ENCODE data around the gene NXN. TPM values are rescaled to one million over a fixed set of nuclear protein-coding genes. Genes with fewer than 3 reads are reported as not detected.
"Not testable (repeated sequence)": the region's sequence is repeated elsewhere in the genome, so short reads cannot be mapped to it uniquely, and the experiment has no call there.

NXN gene
- total and polyA plus RNA-seq, 3 donors from 2014 or later: 22.9 to 26.0 (median 23.0) TPM

DNA sequence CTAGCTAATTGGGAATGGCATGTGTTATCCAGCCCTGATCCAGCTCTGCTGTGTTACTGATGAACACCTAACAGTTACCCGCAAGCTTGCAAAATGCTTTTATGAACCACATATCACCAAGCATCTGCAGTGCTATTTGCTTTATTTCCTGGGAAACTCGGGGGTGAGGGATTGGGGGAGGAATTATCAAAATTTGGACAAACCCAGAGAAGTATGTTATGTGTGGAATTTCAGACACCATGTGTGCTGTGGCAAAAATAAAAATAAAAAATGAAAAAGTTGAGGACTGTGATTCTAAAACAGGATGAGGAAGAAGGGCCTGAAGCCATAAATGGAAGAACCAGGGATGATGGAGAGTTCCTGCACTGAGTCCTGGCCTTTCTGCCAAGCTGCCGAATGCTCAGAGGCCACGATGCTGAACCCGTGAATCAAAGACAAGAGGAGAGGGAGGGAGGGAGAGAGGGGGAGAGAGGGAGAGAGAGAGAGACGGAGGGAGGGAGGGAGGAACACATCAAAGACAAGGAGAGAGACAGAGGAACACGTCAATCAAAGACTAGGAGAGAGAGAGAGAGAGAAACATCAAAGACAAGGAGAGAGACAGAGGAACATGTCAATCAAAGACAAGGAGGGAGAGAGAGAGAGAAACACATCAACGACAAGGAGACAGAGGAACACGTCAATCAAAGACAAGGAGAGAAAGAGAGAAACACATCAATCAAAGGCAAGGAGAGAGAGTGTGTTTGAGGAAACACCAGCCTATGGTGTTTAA is 107.6 kb downstream of the NXN start:
- Histone ChIP-seq H3K36me3 (ENCODE audit: low read depth, missing control alignments) (no peaks in the 10 kb centered on the region), H3K27me3 (no peaks in the 10 kb centered on the region), H3K9me3 (no peaks in the 10 kb centered on the region), H3K4me1 (no peaks in the 10 kb centered on the region), H3K27ac (no peak overlapping the region), H3K4me3 (no peak overlapping the region)
- TF ChIP-seq, protein P1, sequence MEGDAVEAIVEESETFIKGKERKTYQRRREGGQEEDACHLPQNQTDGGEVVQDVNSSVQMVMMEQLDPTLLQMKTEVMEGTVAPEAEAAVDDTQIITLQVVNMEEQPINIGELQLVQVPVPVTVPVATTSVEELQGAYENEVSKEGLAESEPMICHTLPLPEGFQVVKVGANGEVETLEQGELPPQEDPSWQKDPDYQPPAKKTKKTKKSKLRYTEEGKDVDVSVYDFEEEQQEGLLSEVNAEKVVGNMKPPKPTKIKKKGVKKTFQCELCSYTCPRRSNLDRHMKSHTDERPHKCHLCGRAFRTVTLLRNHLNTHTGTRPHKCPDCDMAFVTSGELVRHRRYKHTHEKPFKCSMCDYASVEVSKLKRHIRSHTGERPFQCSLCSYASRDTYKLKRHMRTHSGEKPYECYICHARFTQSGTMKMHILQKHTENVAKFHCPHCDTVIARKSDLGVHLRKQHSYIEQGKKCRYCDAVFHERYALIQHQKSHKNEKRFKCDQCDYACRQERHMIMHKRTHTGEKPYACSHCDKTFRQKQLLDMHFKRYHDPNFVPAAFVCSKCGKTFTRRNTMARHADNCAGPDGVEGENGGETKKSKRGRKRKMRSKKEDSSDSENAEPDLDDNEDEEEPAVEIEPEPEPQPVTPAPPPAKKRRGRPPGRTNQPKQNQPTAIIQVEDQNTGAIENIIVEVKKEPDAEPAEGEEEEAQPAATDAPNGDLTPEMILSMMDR (IDR thresholded peaks at IDR 0.05): no peak
- TF ChIP-seq POLR2A (IDR thresholded peaks at IDR 0.05): no peak
- WGBS, 2 donors: 76 to 78% methylated on average over 9 of the region's 9 CpGs
- intact Hi-C loops (cut with DNase I; ENCODE audit: low total_unique reads): loop anchor here (10.0 kb wide), 1 partner anchor 113 kb away; no protein-coding TSS in a partner anchor
- DNase-seq: no peak

DNA sequence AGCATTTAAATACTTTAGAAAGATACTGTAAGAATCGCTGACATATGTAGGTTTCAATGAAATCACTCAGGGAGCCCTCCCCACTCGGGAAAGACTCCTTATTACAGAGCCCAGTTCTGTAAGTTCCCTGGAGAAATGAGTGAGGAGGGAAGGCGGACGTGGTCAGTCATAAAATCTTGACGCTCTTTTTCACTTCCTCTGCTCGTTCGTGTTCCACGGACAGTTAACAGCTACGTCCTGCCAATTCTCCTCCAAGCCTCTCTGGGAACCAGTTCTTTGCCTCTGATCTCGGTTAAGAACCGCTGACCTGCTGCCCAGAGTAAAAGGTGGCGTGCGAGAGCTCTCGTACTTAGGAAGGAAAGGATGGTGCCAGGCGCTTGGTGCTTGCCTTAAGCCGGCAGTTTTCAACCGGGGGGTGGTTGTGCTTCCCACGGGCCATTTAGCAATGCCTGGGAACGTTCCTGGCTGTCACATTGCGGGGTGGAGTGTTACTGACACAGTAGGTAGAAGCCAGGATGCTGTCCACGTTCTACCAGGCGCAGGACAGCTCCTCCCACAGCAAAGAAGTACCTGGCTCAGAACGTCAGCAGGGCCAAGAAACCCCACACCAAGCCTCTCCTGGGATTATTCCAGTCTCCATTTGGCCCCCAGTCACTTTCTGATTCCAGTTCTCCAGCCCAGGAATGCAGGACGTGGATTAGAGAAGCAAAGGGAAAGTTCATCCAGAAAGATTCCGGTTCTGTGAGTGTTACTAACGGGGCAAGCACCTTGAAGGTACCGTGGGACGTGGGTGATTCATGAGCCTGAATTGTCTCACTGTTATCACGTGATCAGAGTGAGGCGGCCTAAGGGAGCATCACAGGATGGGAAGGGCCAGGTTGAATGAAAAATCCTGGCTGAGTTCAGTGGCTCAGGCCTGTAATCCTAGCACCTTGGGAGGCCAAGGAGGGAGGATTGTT is 109.7 kb downstream of the NXN start:
- H3K27ac ChIP-seq: peak overlapping the region; percentile 47 to 80
- no peaks in the 10 kb centered on the region for H3K9me3 ChIP-seq
- H3K4me1 ChIP-seq: no peaks in the 10 kb centered on the region
- no peaks in the 10 kb centered on the region for H3K27me3 ChIP-seq
- H3K36me3 ChIP-seq (ENCODE audit: low read depth, missing control alignments): no peaks in the 10 kb centered on the region
- TF ChIP-seq, protein P1 (IDR thresholded peaks at IDR 0.05): no peak
- TF ChIP-seq POLR2A (IDR thresholded peaks at IDR 0.05): no peak
- H3K4me3 ChIP-seq: no peak overlapping the region
- WGBS, 2 donors: 40 to 45% methylated on average over 30 of the region's 30 CpGs
- DNase-seq: no peak
- intact Hi-C loops (cut with DNase I; ENCODE audit: low total_unique reads): loop anchor here (10.0 kb wide), 1 partner anchor 115 kb away; no protein-coding TSS in a partner anchor

DNA sequence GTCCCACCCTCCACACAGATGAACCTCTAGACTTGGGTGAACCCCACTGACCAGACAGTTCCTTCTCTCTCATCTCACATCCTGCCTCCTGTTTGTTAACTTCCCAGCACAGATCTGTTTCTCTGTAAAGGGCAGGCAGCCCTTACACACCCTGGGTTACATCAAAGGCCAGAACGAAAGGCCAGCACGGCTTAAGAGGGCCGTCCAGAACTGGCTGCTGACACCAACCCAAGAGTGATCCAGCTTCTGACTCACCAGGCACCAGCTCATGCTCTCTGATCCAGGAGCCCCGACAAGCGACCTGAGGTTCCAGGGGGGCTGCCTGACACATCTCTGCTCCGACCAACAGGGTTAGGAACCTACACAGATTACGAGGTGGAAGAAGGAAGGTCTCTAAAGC is 110.5 kb downstream of the NXN start:
- H3K27ac ChIP-seq: peak overlapping the region; percentile 47 to 80
- H3K27me3 ChIP-seq: no peaks in the 10 kb centered on the region
- no peaks in the 10 kb centered on the region for H3K4me1 ChIP-seq
- no peaks in the 10 kb centered on the region for H3K9me3 ChIP-seq
- intact Hi-C loops (cut with DNase I; ENCODE audit: low total_unique reads): no loop called here
- peak; percentile 75 for DNase-seq
- TF ChIP-seq, protein P1 (IDR thresholded peaks at IDR 0.05): no peak
- TF ChIP-seq POLR2A (IDR thresholded peaks at IDR 0.05): no peak
- whole genome bisulfite sequencing, 2 donors: 50 to 51% methylated on average over 5 to 7 of the region's 7 CpGs
- no peak overlapping the region for H3K4me3 ChIP-seq
- H3K36me3 ChIP-seq (ENCODE audit: low read depth, missing control alignments): no peaks in the 10 kb centered on the region

GRCh38 chr17:867896-868489 is 111.6 kb downstream of the NXN start:
- Histone ChIP-seq H3K4me3 (no peak overlapping the region), H3K27me3 (no peaks in the 10 kb centered on the region), H3K36me3 (ENCODE audit: low read depth, missing control alignments) (no peaks in the 10 kb centered on the region), H3K27ac (peak overlapping the region in 1 of 2 donors; percentile 80), H3K4me1 (no peaks in the 10 kb centered on the region), H3K9me3 (no peaks in the 10 kb centered on the region)
- DNase-seq: no peak
- 81 to 83% methylated on average over 13 of the region's 13 CpGs for WGBS, 2 donors
- intact Hi-C loops (cut with DNase I; ENCODE audit: low total_unique reads): no loop called here
- no peak for TF ChIP-seq POLR2A (IDR thresholded peaks at IDR 0.05)
- TF ChIP-seq, protein P1 (IDR thresholded peaks at IDR 0.05): no peak

GRCh38 chr17:867238-867637 is 112.3 kb downstream of the NXN start:
- H3K4me1 ChIP-seq; DNase-seq; H3K36me3 ChIP-seq (ENCODE audit: low read depth, missing control alignments); intact Hi-C loops (cut with DNase I; ENCODE audit: low total_unique reads); H3K9me3 ChIP-seq; H3K27ac ChIP-seq; H3K4me3 ChIP-seq; H3K27me3 ChIP-seq: not testable (repeated sequence)
- WGBS, 2 donors: 87 to 92% methylated on average over 7 to 8 of the region's 10 CpGs
